Retinal pigment epithelial cell (primary cell): ENCODE measurements around the gene SYT2.
A peak's percentile ranks its signal among the peaks of the same experiment; 100 is the strongest.

Experiments used
- DNase-seq: peaks from one replicate; pipeline ENCODE4 v3.0.0-alpha.2; 2010; ENCODE audit warnings: low read depth
- H3K4me3 ChIP-seq: 2 replicates; pipeline ENCODE4 v1.5.1; 2011; ENCODE audit warnings: mild to moderate bottlenecking, low read length, control low read depth, moderate library complexity
- TF ChIP-seq, protein P1 (sequence below): conservative IDR thresholded peaks from 2 replicates; pipeline ENCODE4 v1.5.1; 2011; ENCODE audit warnings: low read depth, low read length, control low read depth, inconsistent platforms

The SYT2 gene

DNA sequence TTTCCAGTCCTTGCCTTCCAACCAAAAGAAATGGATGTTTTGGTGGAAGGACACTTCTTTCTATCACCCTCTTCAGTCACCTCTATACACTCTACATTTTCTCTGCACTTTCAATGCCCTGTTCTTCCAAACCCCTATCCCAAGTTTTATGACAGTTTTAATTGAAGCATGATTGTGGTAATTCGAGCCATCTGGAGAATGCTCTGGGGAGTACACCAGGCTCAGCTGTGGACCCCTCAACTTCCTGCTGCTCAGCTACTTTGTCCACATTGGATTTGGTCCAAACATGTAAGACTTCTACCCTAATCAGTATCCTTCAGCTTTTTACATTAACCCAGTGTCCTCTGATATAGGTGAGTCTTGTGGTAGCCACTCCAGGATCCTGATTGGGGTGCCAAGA, 129.6 kb downstream of the SYT2 start:
- H3K4me3 ChIP-seq: no peak overlapping the region
- DNase-seq: no peak
- TF ChIP-seq, protein P1, sequence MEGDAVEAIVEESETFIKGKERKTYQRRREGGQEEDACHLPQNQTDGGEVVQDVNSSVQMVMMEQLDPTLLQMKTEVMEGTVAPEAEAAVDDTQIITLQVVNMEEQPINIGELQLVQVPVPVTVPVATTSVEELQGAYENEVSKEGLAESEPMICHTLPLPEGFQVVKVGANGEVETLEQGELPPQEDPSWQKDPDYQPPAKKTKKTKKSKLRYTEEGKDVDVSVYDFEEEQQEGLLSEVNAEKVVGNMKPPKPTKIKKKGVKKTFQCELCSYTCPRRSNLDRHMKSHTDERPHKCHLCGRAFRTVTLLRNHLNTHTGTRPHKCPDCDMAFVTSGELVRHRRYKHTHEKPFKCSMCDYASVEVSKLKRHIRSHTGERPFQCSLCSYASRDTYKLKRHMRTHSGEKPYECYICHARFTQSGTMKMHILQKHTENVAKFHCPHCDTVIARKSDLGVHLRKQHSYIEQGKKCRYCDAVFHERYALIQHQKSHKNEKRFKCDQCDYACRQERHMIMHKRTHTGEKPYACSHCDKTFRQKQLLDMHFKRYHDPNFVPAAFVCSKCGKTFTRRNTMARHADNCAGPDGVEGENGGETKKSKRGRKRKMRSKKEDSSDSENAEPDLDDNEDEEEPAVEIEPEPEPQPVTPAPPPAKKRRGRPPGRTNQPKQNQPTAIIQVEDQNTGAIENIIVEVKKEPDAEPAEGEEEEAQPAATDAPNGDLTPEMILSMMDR: no peak

DNA sequence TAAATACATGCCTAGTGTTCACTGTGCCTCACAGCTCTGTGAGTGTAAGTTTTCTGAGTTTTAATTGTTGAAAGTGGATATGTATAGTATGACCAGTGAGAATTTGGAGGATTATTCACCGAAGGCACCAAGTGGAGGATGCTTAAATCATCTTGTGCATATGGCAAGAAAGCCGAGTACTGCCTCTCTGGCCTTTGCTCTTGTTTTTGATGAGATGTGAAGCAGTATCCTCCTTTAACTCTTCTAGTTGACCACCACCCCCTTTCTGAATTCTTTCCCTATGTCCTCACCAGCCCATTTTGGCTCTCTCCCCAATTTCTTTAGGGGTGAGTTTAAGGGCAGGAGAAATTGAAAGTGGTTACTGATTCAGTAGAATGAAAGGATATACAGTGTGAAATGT, 130.4 kb downstream of the SYT2 start:
- H3K4me3 ChIP-seq: no peak overlapping the region
- no peak for DNase-seq
- TF ChIP-seq, protein P1: no peak

DNA sequence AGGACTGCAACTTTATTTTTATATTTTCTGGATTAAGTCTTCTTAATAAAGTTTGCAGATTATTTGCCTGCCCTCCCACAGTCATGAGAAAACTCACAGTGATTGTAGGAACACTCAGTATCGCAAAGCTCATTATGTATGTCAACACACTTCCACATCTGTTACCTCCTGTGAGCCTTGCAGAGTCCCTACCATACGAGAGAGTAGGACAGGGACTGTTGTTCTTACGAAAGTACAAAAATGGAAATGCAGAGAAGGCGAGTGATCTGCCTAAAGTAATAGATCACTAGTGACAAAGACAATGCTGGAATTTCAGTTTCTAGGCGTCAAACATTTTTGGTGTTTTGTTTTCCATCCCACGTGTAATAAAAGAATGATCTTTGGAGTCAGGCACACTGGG, 131.7 kb downstream of the SYT2 start:
- no peak overlapping the region for H3K4me3 ChIP-seq
- TF ChIP-seq, protein P1: no peak
- DNase-seq: no peak

DNA sequence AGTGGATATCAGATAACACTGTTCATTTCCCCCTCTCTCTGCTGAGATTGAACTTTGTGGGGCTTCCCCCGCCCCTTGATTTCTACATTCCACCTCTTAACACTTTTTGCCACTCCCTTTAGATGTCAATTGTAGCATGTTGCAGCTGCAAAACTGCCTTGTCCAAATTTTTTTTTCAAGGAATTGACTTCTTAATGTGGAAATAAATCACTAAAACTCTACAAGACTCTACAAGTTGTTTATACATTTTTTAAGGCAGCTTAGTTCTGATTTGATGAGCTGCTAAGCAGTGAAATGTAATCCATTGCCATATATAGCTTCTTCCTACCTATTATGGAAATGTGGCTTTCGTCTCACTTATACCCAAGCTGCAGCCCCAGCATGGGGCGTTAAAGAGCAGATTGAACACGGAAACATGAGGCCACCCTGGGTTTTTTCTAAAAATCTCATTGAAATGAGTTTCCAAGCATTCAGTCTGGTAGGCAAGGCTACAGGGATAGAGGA, 132.2 kb downstream of the SYT2 start:
- DNase-seq: no peak
- TF ChIP-seq, protein P1: peak; percentile 2
- no peak overlapping the region for H3K4me3 ChIP-seq

DNA sequence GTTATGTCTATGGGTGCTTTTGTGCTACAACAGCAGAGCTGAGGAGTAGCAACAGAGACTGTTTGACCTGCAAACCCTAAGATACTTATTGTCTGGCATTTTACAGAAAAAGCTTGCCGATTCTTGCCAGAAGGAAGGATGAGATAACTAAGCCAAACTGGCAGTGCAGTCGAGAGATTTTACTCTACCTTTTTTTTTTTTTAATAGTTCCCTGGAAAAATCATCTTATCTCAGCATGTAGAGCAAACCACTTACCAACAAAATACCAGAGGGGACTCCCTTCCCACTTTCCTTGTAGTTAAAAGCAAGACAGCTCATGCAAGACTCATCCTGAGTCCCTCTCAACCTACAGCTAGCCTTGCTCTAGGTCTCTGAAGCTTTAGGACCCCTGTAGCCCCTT, 132.9 kb downstream of the SYT2 start:
- no peak for DNase-seq
- no peak overlapping the region for H3K4me3 ChIP-seq
- TF ChIP-seq, protein P1: no peak

DNA sequence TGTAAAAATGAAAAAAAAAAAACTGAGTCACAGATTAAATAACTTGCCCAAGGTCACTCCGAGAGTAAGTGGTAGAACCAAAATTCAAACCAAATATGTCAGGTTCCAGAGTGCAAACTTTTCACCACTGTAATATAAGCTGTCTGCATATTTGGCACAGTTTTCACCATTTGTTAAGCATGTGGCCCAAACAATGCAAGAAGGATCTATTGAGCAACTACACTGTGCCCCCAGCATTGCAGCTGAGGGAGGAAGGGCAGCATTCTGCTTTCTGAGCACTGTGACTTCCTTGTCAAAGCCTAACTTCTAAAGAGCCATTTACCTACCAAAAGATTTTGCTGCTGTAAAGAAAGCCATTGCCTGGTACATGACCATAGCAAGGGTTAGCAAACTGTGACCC, 133.4 kb downstream of the SYT2 start:
- TF ChIP-seq, protein P1: no peak
- H3K4me3 ChIP-seq: no peak overlapping the region
- DNase-seq: no peak

DNA sequence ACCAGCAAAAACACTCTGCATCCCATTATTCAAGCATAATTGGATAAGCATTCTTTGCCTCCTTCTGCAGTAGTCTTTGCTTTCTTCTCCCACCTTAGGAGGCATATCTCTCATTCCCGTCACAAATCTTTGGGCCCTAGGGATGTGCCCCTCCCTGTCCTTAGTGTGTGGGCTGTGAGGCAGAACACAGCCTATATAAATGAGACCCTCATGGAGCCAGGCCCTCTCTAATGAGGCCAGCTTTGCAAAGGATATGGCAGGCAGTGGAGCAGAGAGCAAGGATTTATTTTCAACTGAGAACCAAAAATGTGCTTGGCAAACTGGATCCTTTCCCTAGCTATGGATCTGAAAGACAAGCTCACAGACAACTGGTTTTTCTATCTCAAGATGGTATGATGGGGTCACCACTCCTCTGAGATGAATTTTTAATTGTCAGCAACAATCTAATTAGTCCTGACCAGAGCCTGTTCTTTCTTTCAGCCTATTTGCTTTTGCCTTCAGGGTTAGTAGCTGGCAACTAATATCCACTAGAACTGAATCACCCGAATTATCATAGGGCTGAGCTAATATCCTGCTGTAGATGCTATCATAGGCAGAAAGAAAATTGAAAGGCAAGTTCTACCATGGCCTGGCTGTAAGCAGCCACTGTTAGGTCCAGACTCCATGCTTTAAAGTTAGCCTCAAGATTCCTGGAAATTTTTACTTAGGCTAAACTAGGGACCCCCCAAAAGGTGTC, 134.2 kb downstream of the SYT2 start:
- no peak for DNase-seq
- no peak overlapping the region for H3K4me3 ChIP-seq
- TF ChIP-seq, protein P1: no peak
